Measurements from ENCODE around the gene PDLIM1. TPM values are rescaled to one million over a fixed set of nuclear protein-coding genes. Genes with fewer than 3 reads are reported as not detected.

Gene PDLIM1
- total and polyA plus RNA-seq, 2 experiments from 2014 or later: 32.0 to 143 TPM

DNA sequence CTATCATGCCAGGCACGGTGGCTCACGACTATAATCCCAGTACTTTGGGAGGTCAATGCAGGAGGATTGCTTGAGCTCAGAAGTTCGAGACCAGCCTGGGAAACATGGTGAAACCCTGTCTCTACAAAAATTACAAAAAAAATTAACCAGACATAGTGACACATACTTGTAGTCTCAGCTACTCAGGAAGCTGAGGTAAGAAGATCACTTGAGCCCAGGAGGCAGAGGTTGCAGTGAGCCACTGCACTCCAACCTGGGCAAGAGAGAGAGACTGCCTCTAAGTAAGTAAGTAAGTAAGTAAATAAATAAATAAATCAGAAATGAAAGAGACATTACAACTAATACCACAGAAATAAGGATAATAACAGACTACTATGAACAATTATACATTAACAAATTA, 36.2 kb downstream of the PDLIM1 start:
- no peak for DNase-seq
- peaks cover 27% of the 10 kb centered on the region for H3K36me3 ChIP-seq (ENCODE audit: low read depth)
- no peak overlapping the region for H3K4me2 ChIP-seq (ENCODE audit: unreplicated experiment)
- H3K9me3 ChIP-seq (ENCODE audit: low read depth): no peaks in the 10 kb centered on the region
- H3K27me3 ChIP-seq (replicated peaks; ENCODE audit: insufficient read depth): no peaks in the 10 kb centered on the region
- no peak overlapping the region for H3K4me3 ChIP-seq
- TF ChIP-seq EZH2 (IDR thresholded peaks at IDR 0.05; ENCODE audit: insufficient read depth, poor library complexity, severe bottlenecking): no peak
- H3F3A ChIP-seq (ENCODE audit: insufficient read depth): no peaks in the 10 kb centered on the region
- peaks cover 63% of the 10 kb centered on the region for H3K79me2 ChIP-seq (ENCODE audit: insufficient read depth)
- no peaks in the 10 kb centered on the region for H3K9me2 ChIP-seq (ENCODE audit: insufficient read depth)
- no peak overlapping the region for H3K9ac ChIP-seq
- no peak overlapping the region for H3K27ac ChIP-seq
- H3K4me1 ChIP-seq (ENCODE audit: insufficient read depth): no peaks in the 10 kb centered on the region
- no peaks in the 10 kb centered on the region for H4K20me1 ChIP-seq (ENCODE audit: insufficient read depth)
- 92 to 95% methylated on average over 3 of the region's 3 CpGs for WGBS, 2 experiments (ENCODE audit: low coverage in 1 of 2, low lambda C conversion rate in 2 of 2, missing lambda C conversion rate in 2 of 2)
- no peak overlapping the region for H2AFZ ChIP-seq
- in situ Hi-C loops (cut with MboI): no loop called here

DNA sequence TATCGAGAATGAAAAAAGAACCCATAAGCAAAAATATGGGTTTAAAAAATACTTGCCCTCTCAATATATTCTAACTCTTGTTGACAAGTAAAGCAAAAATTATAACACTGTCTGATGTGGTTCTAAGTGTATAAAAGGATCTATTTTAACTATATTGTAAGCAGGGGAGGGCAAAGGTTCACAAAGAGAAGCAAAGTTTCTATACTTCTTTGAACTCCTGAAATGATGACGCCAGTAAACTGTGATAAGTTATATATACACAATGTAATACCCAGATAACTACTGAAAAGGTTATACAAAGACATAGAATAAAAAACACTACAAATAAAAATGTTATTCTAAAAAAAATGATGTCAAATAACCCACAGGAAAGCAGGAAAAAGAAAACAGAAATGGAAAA, 37.1 kb downstream of the PDLIM1 start:
- H3K36me3 ChIP-seq (ENCODE audit: low read depth): peaks cover 26% of the 10 kb centered on the region; the same call in 1 of the 2 replicates
- no peaks in the 10 kb centered on the region for H3K9me2 ChIP-seq (ENCODE audit: insufficient read depth)
- no peaks in the 10 kb centered on the region for H3K9me3 ChIP-seq (ENCODE audit: low read depth)
- no peak overlapping the region for H3K9ac ChIP-seq
- H3K27me3 ChIP-seq (replicated peaks; ENCODE audit: insufficient read depth): no peaks in the 10 kb centered on the region
- peaks cover 63% of the 10 kb centered on the region for H3K79me2 ChIP-seq (ENCODE audit: insufficient read depth)
- no peak overlapping the region for H3K27ac ChIP-seq
- no peaks in the 10 kb centered on the region for H4K20me1 ChIP-seq (ENCODE audit: insufficient read depth)
- no peaks in the 10 kb centered on the region; the same call in 1 of the 2 replicates for H3F3A ChIP-seq (ENCODE audit: insufficient read depth)
- in situ Hi-C loops (cut with MboI): no loop called here
- no peak overlapping the region for H2AFZ ChIP-seq
- no peaks in the 10 kb centered on the region for H3K4me1 ChIP-seq (ENCODE audit: insufficient read depth)
- no peak overlapping the region for H3K4me2 ChIP-seq (ENCODE audit: unreplicated experiment)
- 91 to 97% methylated on average over 2 of the region's 2 CpGs for WGBS, 2 experiments (ENCODE audit: low coverage in 1 of 2, low lambda C conversion rate in 2 of 2, missing lambda C conversion rate in 2 of 2)
- H3K4me3 ChIP-seq: no peak overlapping the region
- no peak for DNase-seq
- no peak for TF ChIP-seq EZH2 (IDR thresholded peaks at IDR 0.05; ENCODE audit: insufficient read depth, poor library complexity, severe bottlenecking)
- no peak for TF ChIP-seq EZH2phosphoT487 (IDR thresholded peaks at IDR 0.05; ENCODE audit: insufficient read depth, low read depth)

DNA sequence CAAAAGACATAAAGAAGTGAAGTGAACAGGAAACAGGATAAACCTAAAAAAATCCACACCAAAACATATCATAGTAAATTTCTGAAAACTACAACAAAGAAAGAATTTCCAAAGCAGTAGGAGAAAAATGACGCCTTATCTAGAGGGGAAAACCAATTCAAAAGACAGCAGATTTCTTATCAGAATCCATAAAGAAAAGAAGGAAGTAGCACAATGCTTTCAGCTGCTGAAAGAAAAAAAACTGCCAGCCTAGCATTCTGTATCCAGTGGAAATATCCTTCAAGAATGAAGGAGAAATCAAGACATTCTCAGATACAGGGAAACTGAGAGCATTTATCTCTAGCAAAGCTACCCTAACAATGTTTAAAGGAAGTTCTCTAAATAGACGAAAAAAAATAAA, 37.8 kb downstream of the PDLIM1 start:
- no peak overlapping the region for H3K4me2 ChIP-seq (ENCODE audit: unreplicated experiment)
- H3F3A ChIP-seq (ENCODE audit: insufficient read depth): peaks cover 4% of the 10 kb centered on the region
- H3K9me2 ChIP-seq (ENCODE audit: insufficient read depth): no peaks in the 10 kb centered on the region
- no peak overlapping the region for H3K27ac ChIP-seq
- in situ Hi-C loops (cut with MboI): no loop called here
- no peaks in the 10 kb centered on the region for H3K27me3 ChIP-seq (replicated peaks; ENCODE audit: insufficient read depth)
- DNase-seq: no peak
- no peaks in the 10 kb centered on the region for H3K9me3 ChIP-seq (ENCODE audit: low read depth)
- H3K4me1 ChIP-seq (ENCODE audit: insufficient read depth): peaks cover 4% of the 10 kb centered on the region
- H3K4me3 ChIP-seq: no peak overlapping the region
- peaks cover 20% of the 10 kb centered on the region; the same call in 1 of the 2 replicates for H3K36me3 ChIP-seq (ENCODE audit: low read depth)
- no peak overlapping the region for H3K9ac ChIP-seq
- peaks cover 63% of the 10 kb centered on the region for H3K79me2 ChIP-seq (ENCODE audit: insufficient read depth)
- no peak overlapping the region for H2AFZ ChIP-seq
- TF ChIP-seq EZH2 (IDR thresholded peaks at IDR 0.05; ENCODE audit: insufficient read depth, poor library complexity, severe bottlenecking): no peak
- no peak for TF ChIP-seq EZH2phosphoT487 (IDR thresholded peaks at IDR 0.05; ENCODE audit: insufficient read depth, low read depth)
- 82 to 86% methylated on average over 2 of the region's 2 CpGs for WGBS, 2 experiments (ENCODE audit: low coverage in 1 of 2, low lambda C conversion rate in 2 of 2, missing lambda C conversion rate in 2 of 2)
- no peaks in the 10 kb centered on the region for H4K20me1 ChIP-seq (ENCODE audit: insufficient read depth)

DNA sequence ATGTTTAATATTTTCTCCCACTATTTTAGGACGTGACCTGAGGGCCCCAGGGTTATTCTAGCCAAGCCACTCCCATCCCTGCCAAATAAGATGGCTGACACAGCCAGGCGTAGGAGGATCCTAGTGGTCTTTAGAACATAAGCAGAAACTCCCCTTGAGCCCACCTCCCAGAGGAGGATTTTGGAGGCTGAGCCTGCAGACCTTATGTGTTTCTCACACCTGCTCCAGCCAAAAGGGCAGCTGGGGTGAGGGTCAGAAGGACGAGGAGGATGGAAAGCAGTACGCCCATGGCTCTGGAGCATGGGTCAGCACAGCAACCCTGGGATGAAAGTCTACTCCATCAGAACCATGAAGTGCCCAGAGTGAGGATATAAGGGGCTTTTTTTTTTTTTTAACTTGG, 39.9 kb downstream of the PDLIM1 start:
- 0 out of 2 replicates have a peak, but pooled peaks cover 5% of the 10 kb centered on the region for H3K36me3 ChIP-seq (ENCODE audit: low read depth)
- WGBS, 2 experiments (ENCODE audit: low coverage in 1 of 2, low lambda C conversion rate in 2 of 2, missing lambda C conversion rate in 2 of 2): 90 to 92% methylated on average over 4 of the region's 4 CpGs
- in situ Hi-C loops (cut with MboI): no loop called here

DNA sequence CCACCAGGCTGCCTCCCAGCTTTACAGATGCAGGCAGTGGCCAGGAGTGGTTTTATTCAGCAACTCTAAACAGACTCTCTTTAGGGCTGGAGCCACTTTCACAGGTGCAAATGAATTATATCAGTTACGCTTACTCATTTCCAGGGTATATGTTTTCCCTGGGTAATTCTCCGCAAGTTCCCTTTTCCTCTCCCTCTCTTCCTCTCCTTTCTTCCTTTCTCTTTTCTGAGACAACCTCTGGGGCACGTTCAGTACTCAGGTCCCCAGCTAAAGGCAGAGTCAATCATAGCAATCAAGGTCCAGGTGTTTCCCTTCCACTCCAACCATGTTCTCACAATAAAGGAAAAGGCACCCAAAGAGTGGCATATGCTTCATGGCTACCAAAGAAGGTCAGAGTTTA, 41.3 kb downstream of the PDLIM1 start:
- H2AFZ ChIP-seq: no peak overlapping the region
- H3K27me3 ChIP-seq (replicated peaks; ENCODE audit: insufficient read depth): no peaks in the 10 kb centered on the region
- H3K27ac ChIP-seq: no peak overlapping the region
- no peak overlapping the region for H3K4me2 ChIP-seq (ENCODE audit: unreplicated experiment)
- no peaks in the 10 kb centered on the region for H3K9me2 ChIP-seq (ENCODE audit: insufficient read depth)
- DNase-seq: no peak
- H4K20me1 ChIP-seq (ENCODE audit: insufficient read depth): no peaks in the 10 kb centered on the region
- peaks cover 19% of the 10 kb centered on the region for H3K4me1 ChIP-seq (ENCODE audit: insufficient read depth)
- no peak overlapping the region for H3K4me3 ChIP-seq
- H3K9ac ChIP-seq: no peak overlapping the region
- TF ChIP-seq EZH2 (IDR thresholded peaks at IDR 0.05; ENCODE audit: insufficient read depth, poor library complexity, severe bottlenecking): no peak
- no peak for TF ChIP-seq EZH2phosphoT487 (IDR thresholded peaks at IDR 0.05; ENCODE audit: insufficient read depth, low read depth)
- WGBS, 2 experiments (ENCODE audit: low coverage in 1 of 2, low lambda C conversion rate in 2 of 2, missing lambda C conversion rate in 2 of 2): 98% methylated on average over 3 of the region's 3 CpGs
- no peaks in the 10 kb centered on the region for H3K9me3 ChIP-seq (ENCODE audit: low read depth)
- peaks cover 43% of the 10 kb centered on the region for H3K79me2 ChIP-seq (ENCODE audit: insufficient read depth)
- H3F3A ChIP-seq (ENCODE audit: insufficient read depth): peaks cover 22% of the 10 kb centered on the region
- H3K36me3 ChIP-seq (ENCODE audit: low read depth): peaks cover 5% of the 10 kb centered on the region; the same call in 1 of the 2 replicates
- in situ Hi-C loops (cut with MboI): loop anchor here (5.0 kb wide), 1 partner anchor 113 kb away; no protein-coding TSS in a partner anchor

More for the DNA sequence above, 39.9 kb downstream of the PDLIM1 start:
- Histone ChIP-seq H3K79me2 (ENCODE audit: insufficient read depth) (peaks cover 57% of the 10 kb centered on the region), H3K4me1 (ENCODE audit: insufficient read depth) (peaks cover 19% of the 10 kb centered on the region), H3K9me3 (ENCODE audit: low read depth) (no peaks in the 10 kb centered on the region), H3K4me2 (ENCODE audit: unreplicated experiment) (no peak overlapping the region), H3K27ac (no peak overlapping the region), H3K4me3 (no peak overlapping the region), H3K9ac (no peak overlapping the region), H3K9me2 (ENCODE audit: insufficient read depth) (no peaks in the 10 kb centered on the region), H2AFZ (no peak overlapping the region), H4K20me1 (ENCODE audit: insufficient read depth) (no peaks in the 10 kb centered on the region), H3F3A (ENCODE audit: insufficient read depth) (peaks cover 22% of the 10 kb centered on the region), H3K27me3 (replicated peaks; ENCODE audit: insufficient read depth) (no peaks in the 10 kb centered on the region)
- DNase-seq: no peak
- TF ChIP-seq EZH2phosphoT487 (IDR thresholded peaks at IDR 0.05; ENCODE audit: insufficient read depth, low read depth): no peak
- TF ChIP-seq EZH2 (IDR thresholded peaks at IDR 0.05; ENCODE audit: insufficient read depth, poor library complexity, severe bottlenecking): no peak
